ENCODE measurements around the gene RAB27B. TPM values are rescaled to one million over a fixed set of nuclear protein-coding genes. Genes with fewer than 3 reads are reported as not detected.

The RAB27B gene
- total RNA-seq, 1 donor from 2014 or later, result 0.64 TPM

DNA sequence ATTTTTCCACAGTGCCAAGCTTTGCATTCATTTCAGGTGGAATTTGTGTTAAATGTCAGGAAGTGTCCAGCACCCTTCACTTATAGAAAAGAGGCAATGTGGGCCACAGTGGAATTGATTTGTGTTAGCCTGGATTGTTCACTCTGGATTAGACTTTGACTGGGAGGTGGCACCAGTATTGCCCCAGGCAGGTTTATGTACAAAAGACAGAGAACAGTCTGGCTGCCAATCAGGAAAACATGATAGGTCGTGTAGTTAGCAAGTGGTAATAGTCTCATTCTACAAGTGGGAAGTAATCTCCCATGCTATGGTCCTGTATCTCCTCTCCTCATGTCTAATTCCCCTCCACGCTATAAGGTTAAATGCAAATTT, 45.6 kb downstream of the RAB27B start:
- no peaks in the 10 kb centered on the region for H3K9me3 Mint-ChIP-seq
- CTCF ChIA-PET, result no interaction called here
- no peak overlapping the region for H3K4me3 Mint-ChIP-seq
- ATAC-seq (ENCODE audit: low read depth), result no peak
- no peaks in the 10 kb centered on the region for H3K36me3 Mint-ChIP-seq (ENCODE audit: low read depth)
- TF ChIP-seq, protein P1, sequence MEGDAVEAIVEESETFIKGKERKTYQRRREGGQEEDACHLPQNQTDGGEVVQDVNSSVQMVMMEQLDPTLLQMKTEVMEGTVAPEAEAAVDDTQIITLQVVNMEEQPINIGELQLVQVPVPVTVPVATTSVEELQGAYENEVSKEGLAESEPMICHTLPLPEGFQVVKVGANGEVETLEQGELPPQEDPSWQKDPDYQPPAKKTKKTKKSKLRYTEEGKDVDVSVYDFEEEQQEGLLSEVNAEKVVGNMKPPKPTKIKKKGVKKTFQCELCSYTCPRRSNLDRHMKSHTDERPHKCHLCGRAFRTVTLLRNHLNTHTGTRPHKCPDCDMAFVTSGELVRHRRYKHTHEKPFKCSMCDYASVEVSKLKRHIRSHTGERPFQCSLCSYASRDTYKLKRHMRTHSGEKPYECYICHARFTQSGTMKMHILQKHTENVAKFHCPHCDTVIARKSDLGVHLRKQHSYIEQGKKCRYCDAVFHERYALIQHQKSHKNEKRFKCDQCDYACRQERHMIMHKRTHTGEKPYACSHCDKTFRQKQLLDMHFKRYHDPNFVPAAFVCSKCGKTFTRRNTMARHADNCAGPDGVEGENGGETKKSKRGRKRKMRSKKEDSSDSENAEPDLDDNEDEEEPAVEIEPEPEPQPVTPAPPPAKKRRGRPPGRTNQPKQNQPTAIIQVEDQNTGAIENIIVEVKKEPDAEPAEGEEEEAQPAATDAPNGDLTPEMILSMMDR (IDR thresholded peaks at IDR 0.05), result no peak
- H3K27ac Mint-ChIP-seq, result no peak overlapping the region
- no peaks in the 10 kb centered on the region for H3K4me1 Mint-ChIP-seq
- no peak for DNase-seq
- POLR2A ChIA-PET, result no interaction called here
- peaks cover 2% of the 10 kb centered on the region for H3K27me3 Mint-ChIP-seq
- intact Hi-C loops (cut with micrococcal nuclease), result no loop called here

DNA sequence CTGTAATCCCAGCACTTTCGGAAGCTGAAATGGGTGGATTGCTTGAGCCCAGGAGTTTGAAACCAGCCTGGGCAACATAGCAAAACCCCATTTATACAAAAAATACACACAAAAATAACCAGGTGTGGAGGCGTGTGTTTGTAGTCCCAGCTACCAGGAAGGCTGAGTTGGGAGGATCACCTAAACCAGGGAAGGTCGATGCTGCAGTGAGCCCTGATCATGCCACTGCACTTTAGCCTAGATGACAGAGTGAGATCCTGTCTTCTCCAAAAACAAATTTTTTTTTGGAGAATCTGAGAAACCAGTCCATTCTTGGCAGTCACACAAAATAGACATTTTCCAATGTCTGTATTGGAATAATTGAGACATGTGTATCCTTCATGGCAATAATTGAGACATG, 46.8 kb downstream of the RAB27B start:
- TF ChIP-seq, protein P1 (IDR thresholded peaks at IDR 0.05), result no peak
- intact Hi-C loops (cut with micrococcal nuclease), result no loop called here
- Mint-ChIP-seq H3K36me3 (ENCODE audit: low read depth) (no peaks in the 10 kb centered on the region), H3K27ac (no peak overlapping the region), H3K27me3 (no peaks in the 10 kb centered on the region), H3K9me3 (no peaks in the 10 kb centered on the region), H3K4me3 (no peak overlapping the region), H3K4me1 (no peaks in the 10 kb centered on the region)
- ATAC-seq (ENCODE audit: low read depth), result no peak
- CTCF ChIA-PET, result no interaction called here
- POLR2A ChIA-PET, result no interaction called here
- no peak for DNase-seq

DNA sequence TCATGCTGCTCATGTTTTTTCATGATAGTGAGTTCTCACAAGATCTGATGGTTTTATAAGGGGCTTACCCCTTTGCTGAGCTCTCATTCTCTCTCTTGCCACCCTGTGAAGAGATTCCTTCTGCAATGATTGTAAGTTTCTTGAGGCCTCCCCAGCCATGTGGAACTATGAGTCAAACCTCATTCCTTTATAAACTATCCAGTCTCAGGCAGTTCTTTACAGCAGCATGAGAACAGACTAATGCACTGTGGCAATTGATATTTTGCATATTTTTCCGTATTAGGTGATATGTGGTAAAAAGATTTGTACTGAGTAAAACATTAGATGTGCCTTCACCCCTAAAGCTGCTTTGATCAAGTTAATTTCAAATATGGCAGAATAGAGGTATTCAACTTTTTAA, 48.8 kb downstream of the RAB27B start:
- intact Hi-C loops (cut with micrococcal nuclease), result no loop called here
- H3K27ac Mint-ChIP-seq, result no peak overlapping the region
- H3K4me1 Mint-ChIP-seq, result no peaks in the 10 kb centered on the region
- DNase-seq (no peak), ATAC-seq (ENCODE audit: low read depth) (no peak)
- no peaks in the 10 kb centered on the region for H3K27me3 Mint-ChIP-seq
- ChIA-PET CTCF (no interaction called here), POLR2A (no interaction called here)
- TF ChIP-seq, protein P1 (IDR thresholded peaks at IDR 0.05), result no peak
- H3K4me3 Mint-ChIP-seq, result no peak overlapping the region
- H3K9me3 Mint-ChIP-seq, result no peaks in the 10 kb centered on the region
- H3K36me3 Mint-ChIP-seq (ENCODE audit: low read depth), result no peaks in the 10 kb centered on the region

DNA sequence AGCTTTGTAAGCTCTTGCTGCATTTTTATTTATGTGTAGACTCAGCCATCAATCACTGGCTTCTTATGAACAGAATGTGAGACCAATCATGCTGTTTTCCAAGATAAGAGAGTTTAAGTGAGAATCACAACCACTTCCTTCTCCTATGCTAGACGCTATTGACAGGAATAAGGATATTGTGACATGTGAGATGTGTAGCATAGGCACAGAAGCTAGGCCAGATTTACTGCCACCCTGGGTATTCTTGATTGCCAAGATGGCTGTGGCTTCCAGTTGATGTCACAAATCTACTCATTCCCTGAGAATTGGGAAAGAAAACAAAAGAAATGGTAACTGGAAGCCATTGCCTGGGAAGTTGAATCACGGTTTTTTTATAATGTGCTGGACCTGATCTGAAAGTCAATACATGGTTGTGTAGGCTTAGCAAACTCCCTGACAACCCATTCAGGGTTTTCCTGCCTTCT, 49.9 kb downstream of the RAB27B start:
- ChIA-PET CTCF (no interaction called here), POLR2A (no interaction called here)
- intact Hi-C loops (cut with micrococcal nuclease), result no loop called here
- no peaks in the 10 kb centered on the region for H3K9me3 Mint-ChIP-seq
- TF ChIP-seq, protein P1 (IDR thresholded peaks at IDR 0.05), result no peak
- H3K27me3 Mint-ChIP-seq, result no peaks in the 10 kb centered on the region
- no peak overlapping the region for H3K4me3 Mint-ChIP-seq
- no peaks in the 10 kb centered on the region for H3K36me3 Mint-ChIP-seq (ENCODE audit: low read depth)
- H3K27ac Mint-ChIP-seq, result no peak overlapping the region
- ATAC-seq (ENCODE audit: low read depth) (no peak), DNase-seq (no peak)
- no peaks in the 10 kb centered on the region for H3K4me1 Mint-ChIP-seq

DNA sequence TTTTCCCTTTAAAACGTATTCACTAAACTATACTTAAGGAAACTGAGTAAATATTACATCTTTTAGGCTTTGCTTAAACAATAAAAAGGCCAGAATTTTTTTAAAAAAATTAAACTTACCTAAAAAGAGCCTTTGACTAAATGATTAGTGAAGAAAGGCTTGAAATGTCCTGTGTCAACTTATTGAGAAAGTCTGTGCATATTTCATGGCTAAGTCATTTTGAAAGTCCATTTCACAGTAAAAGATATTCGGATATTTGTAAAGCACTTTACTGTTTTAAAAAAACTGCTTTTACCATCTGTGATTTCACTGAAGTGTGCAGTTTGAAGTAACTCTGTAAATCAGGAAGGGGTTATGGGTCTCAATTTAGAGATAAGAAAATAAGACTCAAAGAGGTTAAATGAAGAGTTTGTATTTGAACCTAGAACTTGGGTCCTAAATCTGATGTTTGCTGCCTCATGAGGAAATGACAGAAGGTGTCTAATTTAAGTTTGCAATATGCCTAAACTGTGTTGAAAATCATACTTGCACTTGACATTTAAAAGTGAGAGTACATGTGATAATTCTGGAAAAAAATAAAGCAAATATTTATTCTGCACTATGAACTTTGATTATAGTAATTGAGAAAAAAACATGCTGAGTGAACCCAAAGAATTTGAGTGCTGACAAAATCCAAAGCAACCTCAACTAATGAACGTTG, 50.5 kb downstream of the RAB27B start:
- TF ChIP-seq, protein P1 (IDR thresholded peaks at IDR 0.05), result no peak
- intact Hi-C loops (cut with micrococcal nuclease), result no loop called here
- CTCF ChIA-PET, result no interaction called here
- POLR2A ChIA-PET, result no interaction called here
- Mint-ChIP-seq H3K4me1 (no peaks in the 10 kb centered on the region), H3K27me3 (no peaks in the 10 kb centered on the region), H3K36me3 (ENCODE audit: low read depth) (no peaks in the 10 kb centered on the region), H3K4me3 (no peak overlapping the region), H3K9me3 (no peaks in the 10 kb centered on the region), H3K27ac (no peak overlapping the region)
- DNase-seq (no peak), ATAC-seq (ENCODE audit: low read depth) (no peak)
